ENCODE data around the gene SIMC1. TPM values are rescaled to one million over a fixed set of nuclear protein-coding genes. Genes with fewer than 3 reads are reported as not detected.

The SIMC1 gene
- total and polyA plus RNA-seq, 2 experiments from 2014 or later, result 3.5 to 8.6 TPM

GRCh38 chr5:176381423-176381822, 143.2 kb downstream of the SIMC1 start:
- Histone ChIP-seq H3K79me2 (ENCODE audit: insufficient read depth) (peaks cover 26% of the 10 kb centered on the region), H3K9me2 (ENCODE audit: insufficient read depth) (no peaks in the 10 kb centered on the region), H2AFZ (no peak overlapping the region), H4K20me1 (ENCODE audit: insufficient read depth) (no peaks in the 10 kb centered on the region), H3K27me3 (replicated peaks; ENCODE audit: insufficient read depth) (no peaks in the 10 kb centered on the region), H3K4me3 (no peak overlapping the region), H3K9me3 (ENCODE audit: low read depth) (no peaks in the 10 kb centered on the region), H3K27ac (no peak overlapping the region), H3K36me3 (ENCODE audit: low read depth) (peaks cover 19% of the 10 kb centered on the region; the same call in 1 of the 2 replicates), H3K9ac (no peak overlapping the region), H3F3A (ENCODE audit: insufficient read depth) (0 out of 2 replicates have a peak, but pooled peaks cover 11% of the 10 kb centered on the region), H3K4me1 (ENCODE audit: insufficient read depth) (peaks cover 6% of the 10 kb centered on the region; the same call in 1 of the 2 replicates), H3K4me2 (ENCODE audit: unreplicated experiment) (no peak overlapping the region)
- in situ Hi-C loops (cut with MboI), result no loop called here
- no peak for DNase-seq
- WGBS, 2 experiments (ENCODE audit: low coverage in 1 of 2, low lambda C conversion rate in 2 of 2, missing lambda C conversion rate in 2 of 2), result 90 to 92% methylated on average over 3 of the region's 3 CpGs
- TF ChIP-seq EZH2phosphoT487 (IDR thresholded peaks at IDR 0.05; ENCODE audit: insufficient read depth, low read depth), result no peak
- no peak for TF ChIP-seq EZH2 (IDR thresholded peaks at IDR 0.05; ENCODE audit: insufficient read depth, poor library complexity, severe bottlenecking)

DNA sequence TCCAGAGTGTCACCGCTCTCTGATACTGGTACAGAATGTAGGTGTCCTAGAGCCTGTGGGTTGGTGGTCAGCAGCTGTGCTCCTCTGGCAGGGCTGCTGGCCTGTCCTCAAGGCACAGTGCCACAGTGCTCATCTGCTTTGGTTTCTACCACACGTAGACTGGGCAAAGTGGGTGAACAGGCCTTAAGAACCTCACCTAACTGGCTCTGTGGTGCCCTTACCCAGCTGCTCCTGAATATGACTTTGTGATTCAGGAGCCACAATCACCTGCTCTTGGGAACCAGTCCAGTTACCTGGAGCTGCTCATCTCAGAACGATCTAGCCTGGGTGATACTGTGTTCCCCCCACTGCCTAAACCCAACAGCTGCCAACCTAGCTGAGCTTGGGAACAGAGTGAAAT, 143.8 kb downstream of the SIMC1 start:
- H3K4me3 ChIP-seq, result no peak overlapping the region
- TF ChIP-seq EZH2phosphoT487 (IDR thresholded peaks at IDR 0.05; ENCODE audit: insufficient read depth, low read depth), result no peak
- TF ChIP-seq EZH2 (IDR thresholded peaks at IDR 0.05; ENCODE audit: insufficient read depth, poor library complexity, severe bottlenecking), result no peak
- no peak overlapping the region for H3K27ac ChIP-seq
- WGBS, 2 experiments (ENCODE audit: low coverage in 1 of 2, low lambda C conversion rate in 2 of 2, missing lambda C conversion rate in 2 of 2), result 100% methylated on average over 3 of the region's 3 CpGs
- DNase-seq, result no peak
- no peak overlapping the region for H3K4me2 ChIP-seq (ENCODE audit: unreplicated experiment)
- H2AFZ ChIP-seq, result no peak overlapping the region
- H3K79me2 ChIP-seq (ENCODE audit: insufficient read depth), result peaks cover 31% of the 10 kb centered on the region
- in situ Hi-C loops (cut with MboI), result no loop called here
- H3K36me3 ChIP-seq (ENCODE audit: low read depth), result peaks cover 19% of the 10 kb centered on the region; the same call in 1 of the 2 replicates
- H4K20me1 ChIP-seq (ENCODE audit: insufficient read depth), result no peaks in the 10 kb centered on the region
- H3K4me1 ChIP-seq (ENCODE audit: insufficient read depth), result peaks cover 11% of the 10 kb centered on the region; the same call in 1 of the 2 replicates
- H3K9me2 ChIP-seq (ENCODE audit: insufficient read depth), result no peaks in the 10 kb centered on the region
- no peaks in the 10 kb centered on the region for H3K27me3 ChIP-seq (replicated peaks; ENCODE audit: insufficient read depth)
- no peaks in the 10 kb centered on the region for H3K9me3 ChIP-seq (ENCODE audit: low read depth)
- no peak overlapping the region for H3K9ac ChIP-seq
- H3F3A ChIP-seq (ENCODE audit: insufficient read depth), result 0 out of 2 replicates have a peak, but pooled peaks cover 11% of the 10 kb centered on the region

DNA sequence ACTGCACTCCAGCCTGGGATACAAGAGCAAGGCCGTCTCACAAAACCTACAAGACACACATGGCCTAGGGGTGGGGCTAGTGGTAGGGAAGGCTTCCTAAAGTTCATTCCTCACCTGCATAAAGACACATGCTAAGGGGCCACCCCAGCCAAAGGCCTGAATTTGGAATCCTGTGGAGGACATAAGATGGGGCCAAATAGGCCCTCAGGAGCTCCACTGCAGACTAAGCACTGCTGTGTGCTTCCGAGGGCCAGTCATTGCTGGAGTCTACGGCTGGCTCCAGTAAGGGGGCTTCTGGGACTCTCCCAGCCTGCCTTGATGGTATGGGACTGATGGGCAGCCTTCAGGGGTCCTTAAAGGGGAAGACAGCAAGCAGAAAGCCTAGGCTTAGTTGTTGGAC, 144.5 kb downstream of the SIMC1 start:
- H3K79me2 ChIP-seq (ENCODE audit: insufficient read depth), result peaks cover 39% of the 10 kb centered on the region
- no peak for DNase-seq
- WGBS, 2 experiments (ENCODE audit: low coverage in 1 of 2, low lambda C conversion rate in 2 of 2, missing lambda C conversion rate in 2 of 2), result 84 to 87% methylated on average over 3 of the region's 3 CpGs

DNA sequence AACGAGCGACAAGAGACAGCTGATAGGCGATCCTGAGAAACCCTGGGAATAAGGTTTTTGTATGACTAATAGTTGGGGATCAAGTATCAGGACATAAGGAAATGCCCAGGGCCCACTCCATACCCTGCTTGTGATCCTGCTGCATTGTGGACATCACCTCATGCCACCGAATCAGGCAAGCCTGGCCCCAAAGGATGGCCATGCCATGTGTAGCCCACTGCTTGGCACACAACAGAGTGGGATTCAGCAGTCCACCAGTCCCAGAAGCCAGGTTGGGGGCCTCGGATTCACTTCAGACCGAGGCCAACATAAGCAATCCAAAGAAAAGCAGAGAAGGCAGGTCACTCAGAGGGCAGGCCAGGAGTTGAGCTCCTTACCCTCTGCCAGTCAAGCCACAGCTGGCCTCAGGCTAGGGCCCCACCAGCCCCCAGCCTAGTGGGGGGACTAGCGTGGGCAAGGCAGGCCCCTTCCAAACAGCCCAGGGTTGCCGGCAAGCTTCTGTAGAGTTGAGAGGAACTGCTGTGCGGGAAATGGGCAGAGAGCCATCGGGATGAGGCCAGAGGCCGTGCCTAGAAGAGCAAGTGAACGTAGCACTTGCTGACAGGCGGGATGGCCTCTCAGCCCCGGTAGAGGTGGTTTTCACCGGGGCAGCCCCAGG, 145.2 kb downstream of the SIMC1 start:
- TF ChIP-seq EZH2 (IDR thresholded peaks at IDR 0.05; ENCODE audit: insufficient read depth, poor library complexity, severe bottlenecking) (no peak), EZH2phosphoT487 (IDR thresholded peaks at IDR 0.05; ENCODE audit: insufficient read depth, low read depth) (no peak)
- no peak for DNase-seq
- Histone ChIP-seq H3K4me1 (ENCODE audit: insufficient read depth) (peaks cover 15% of the 10 kb centered on the region; the same call in 1 of the 2 replicates), H3K9me2 (ENCODE audit: insufficient read depth) (no peaks in the 10 kb centered on the region), H3K4me3 (no peak overlapping the region), H3K4me2 (ENCODE audit: unreplicated experiment) (no peak overlapping the region), H3F3A (ENCODE audit: insufficient read depth) (0 out of 2 replicates have a peak, but pooled peaks cover 11% of the 10 kb centered on the region), H3K79me2 (ENCODE audit: insufficient read depth) (peaks cover 45% of the 10 kb centered on the region), H3K36me3 (ENCODE audit: low read depth) (peaks cover 19% of the 10 kb centered on the region; the same call in 1 of the 2 replicates), H3K27me3 (replicated peaks; ENCODE audit: insufficient read depth) (no peaks in the 10 kb centered on the region), H3K27ac (no peak overlapping the region), H4K20me1 (ENCODE audit: insufficient read depth) (no peaks in the 10 kb centered on the region), H2AFZ (no peak overlapping the region), H3K9me3 (ENCODE audit: low read depth) (no peaks in the 10 kb centered on the region), H3K9ac (no peak overlapping the region)
- in situ Hi-C loops (cut with MboI), result no loop called here
- WGBS, 2 experiments (ENCODE audit: low coverage in 1 of 2, low lambda C conversion rate in 2 of 2, missing lambda C conversion rate in 2 of 2), result 88 to 89% methylated on average over 15 of the region's 15 CpGs

More for the DNA sequence above, 144.5 kb downstream of the SIMC1 start:
- no peak overlapping the region for H3K9ac ChIP-seq
- H3K27ac ChIP-seq, result no peak overlapping the region
- no peak overlapping the region for H2AFZ ChIP-seq
- H3K36me3 ChIP-seq (ENCODE audit: low read depth), result peaks cover 19% of the 10 kb centered on the region; the same call in 1 of the 2 replicates
- no peak overlapping the region for H3K4me3 ChIP-seq
- no peak for TF ChIP-seq EZH2 (IDR thresholded peaks at IDR 0.05; ENCODE audit: insufficient read depth, poor library complexity, severe bottlenecking)
- no peak for TF ChIP-seq EZH2phosphoT487 (IDR thresholded peaks at IDR 0.05; ENCODE audit: insufficient read depth, low read depth)
- H3K9me3 ChIP-seq (ENCODE audit: low read depth), result no peaks in the 10 kb centered on the region
- 0 out of 2 replicates have a peak, but pooled peaks cover 11% of the 10 kb centered on the region for H3F3A ChIP-seq (ENCODE audit: insufficient read depth)
- H4K20me1 ChIP-seq (ENCODE audit: insufficient read depth), result no peaks in the 10 kb centered on the region
- H3K27me3 ChIP-seq (replicated peaks; ENCODE audit: insufficient read depth), result no peaks in the 10 kb centered on the region
- H3K4me1 ChIP-seq (ENCODE audit: insufficient read depth), result peaks cover 15% of the 10 kb centered on the region; the same call in 1 of the 2 replicates
- no peaks in the 10 kb centered on the region for H3K9me2 ChIP-seq (ENCODE audit: insufficient read depth)
- H3K4me2 ChIP-seq (ENCODE audit: unreplicated experiment), result no peak overlapping the region
- in situ Hi-C loops (cut with MboI), result no loop called here
